HCT116 (cell line): ENCODE data around the gene IL17C. TPM values are rescaled to one million over a fixed set of nuclear protein-coding genes. Genes with fewer than 3 reads are reported as not detected.

Experiments
- ATAC-seq: fragments of 200-7000 bp; cut with Tn5 transposase; 2 replicates; pipeline ENCODE4 v1.9.1; 2020; ENCODE audit warnings: mild to moderate bottlenecking, moderate library complexity
- BruUV-seq: library from RNA; stranded (reverse); fragments of 400-500 nt; replicated peaks from 2 replicates; lab custom pipeline; 2021; lab: Mats Ljungman, UMichigan
- CTCF ChIA-PET: fragments of 300-600 bp; sonication (Branson Sonifier 250); formaldehyde crosslinking; loops from one replicate; lab custom pipeline; 2021; ENCODE audit warnings: antibody characterized with exemption; lab: Charles Lee
- POLR2A ChIA-PET: fragments of 300-600, 350-600 bp; sonication (Branson Sonifier 250); formaldehyde crosslinking; loops from one replicate; lab custom pipeline; 2021; ENCODE audit warnings: antibody characterized with exemption; lab: Charles Lee
- RAD21 ChIA-PET, 2 experiments: fragments of 300-600 bp; sonication (Branson Sonifier 250); formaldehyde crosslinking; loops; one replicate each; lab custom pipeline; 2023; ENCODE audit warnings: low total read pairs in 2 of 2; ENCODE audit not compliant: uncharacterized antibody in 2 of 2, unreplicated experiment in 2 of 2, low non-redundant PET in 1 of 2; lab: Charles Lee
- DNase-seq: peaks from one replicate; pipeline ENCODE4 v3.0.0-alpha.2; 2010; ENCODE audit warnings: low read depth, low spot score
- H2AFZ ChIP-seq: fragments of 200-600 bp; shearing (Covaris generic), sonication (generic); 2 replicates; pipeline ENCODE4 v1.6.1; 2017; ENCODE audit warnings: low read depth, mixed run types, mixed read lengths, antibody characterized with exemption, low read length; ENCODE audit not compliant: poor library complexity, severe bottlenecking
- H3K27ac ChIP-seq: 2 replicates; pipeline ENCODE4 v1.5.1; 2012; ENCODE audit warnings: low read depth, low read length
- H3K27me3 ChIP-seq: fragments of 200-600 bp; sonication (generic); 2 replicates; pipeline ENCODE4 v1.6.1; 2016; ENCODE audit warnings: mixed run types, low read length, mixed read lengths; ENCODE audit not compliant: insufficient read depth
- H3K36me3 ChIP-seq, 2 experiments: fragments of 200-500 bp in 1 of 2; fragments of 200-600 bp in 1 of 2; sonication (Bioruptor generic) in 1 of 2; sonication (generic) in 1 of 2; 2 replicates each; pipeline versions ENCODE4 v1.5.1 to v1.6.1; 2014 to 2016; ENCODE audit warnings: low read length in 2 of 2, inconsistent platforms in 1 of 2, mixed read lengths in 1 of 2, mixed run types in 1 of 2; ENCODE audit not compliant: insufficient read depth in 2 of 2, control insufficient read depth in 1 of 2
- H3K4me1 ChIP-seq, 2 experiments: fragments of 200-600 bp in 1 of 2; sonication (generic) in 1 of 2; 2 replicates each; pipeline versions ENCODE4 v1.5.1 to v1.6.1; 2012 to 2017; ENCODE audit warnings: low read length in 2 of 2, inconsistent platforms in 1 of 2, mild to moderate bottlenecking in 1 of 2, mixed read lengths in 1 of 2, mixed run types in 1 of 2, moderate library complexity in 1 of 2; ENCODE audit not compliant: insufficient read depth in 2 of 2, control insufficient read depth in 1 of 2
- H3K4me2 ChIP-seq: fragments of 200-600 bp; sonication (generic); 2 replicates; pipeline ENCODE4 v1.6.1; 2017; ENCODE audit warnings: mixed run types, low read length, mixed read lengths
- H3K4me3 ChIP-seq, 2 experiments: fragments of 200-600 bp in 1 of 2; sonication (generic) in 1 of 2; replicated peaks in 1 of 2; 2 replicates each; pipeline ENCODE4 v1.5.1; 2011 to 2016; ENCODE audit warnings: low read length in 2 of 2, control low read depth in 1 of 2, low read depth in 1 of 2, mild to moderate bottlenecking in 1 of 2, mixed read lengths in 1 of 2, mixed run types in 1 of 2
- H3K79me2 ChIP-seq: fragments of 200-600 bp; sonication (generic); 2 replicates; pipeline ENCODE4 v1.6.1; 2017; ENCODE audit warnings: mild to moderate bottlenecking, mixed run types, low read length, moderate library complexity, mixed read lengths; ENCODE audit not compliant: insufficient read depth
- H3K9ac ChIP-seq: fragments of 200-600 bp; sonication (generic); 2 replicates; pipeline ENCODE4 v1.6.1; 2016; ENCODE audit warnings: low read length, mixed read lengths
- H3K9me2 ChIP-seq: fragments of 200-600 bp; sonication (generic), shearing (Covaris generic); 2 replicates; pipeline ENCODE4 v1.6.1; 2017; ENCODE audit warnings: mixed run types, mild to moderate bottlenecking, moderate library complexity; ENCODE audit not compliant: insufficient read depth
- H3K9me3 ChIP-seq, 2 experiments: fragments of 200-500 bp in 1 of 2; fragments of 200-600 bp in 1 of 2; sonication (Bioruptor generic) in 1 of 2; sonication (generic) in 1 of 2; 2 replicates each; pipeline ENCODE4 v1.6.1; 2014 to 2017; ENCODE audit warnings: low read length in 2 of 2, mixed read lengths in 2 of 2, inconsistent platforms in 1 of 2, low read depth in 1 of 2, mild to moderate bottlenecking in 1 of 2, mixed run types in 1 of 2, moderate library complexity in 1 of 2; ENCODE audit not compliant: control insufficient read depth in 1 of 2, insufficient read depth in 1 of 2
- H4K20me1 ChIP-seq: fragments of 200-600 bp; sonication (generic), shearing (Covaris generic); 2 replicates; pipeline ENCODE4 v1.6.1; 2017; ENCODE audit warnings: mixed run types, mild to moderate bottlenecking, moderate library complexity; ENCODE audit not compliant: insufficient read depth
- CBX3 ChIP-seq: IDR thresholded peaks from 2 replicates; pipeline ENCODE4 v1.6.1; 2012; ENCODE audit warnings: low read depth
- CEBPB ChIP-seq: IDR thresholded peaks from 2 replicates; pipeline ENCODE4 v1.6.1; 2012; ENCODE audit warnings: low read depth
- EGR1 ChIP-seq: IDR thresholded peaks from 2 replicates; pipeline ENCODE4 v1.6.1; 2012; ENCODE audit warnings: low read depth
- EZH2 ChIP-seq: fragments of 200-600 bp; sonication (generic); IDR thresholded peaks from 2 replicates; pipeline ENCODE4 v1.6.1; 2017; ENCODE audit warnings: antibody characterized with exemption, mixed run types
- EZH2phosphoT487 ChIP-seq: fragments of 200-600 bp; IDR thresholded peaks from 2 replicates; pipeline ENCODE4 v1.6.1; 2018; ENCODE audit warnings: antibody characterized with exemption, borderline replicate concordance
- FOSL1 ChIP-seq: IDR thresholded peaks from 2 replicates; pipeline ENCODE4 v1.6.1; 2012; ENCODE audit warnings: low read depth
- JUND ChIP-seq: IDR thresholded peaks from 2 replicates; pipeline ENCODE4 v1.6.1; 2012
- POLR2AphosphoS5 ChIP-seq: IDR thresholded peaks from 2 replicates; pipeline ENCODE4 v1.6.1; 2011; ENCODE audit warnings: mild to moderate bottlenecking, low read depth, low read length, moderate library complexity
- RAD21 ChIP-seq: IDR thresholded peaks from 2 replicates; pipeline ENCODE4 v1.6.1; 2012; ENCODE audit warnings: low read depth, mild to moderate bottlenecking
- SRF ChIP-seq: IDR thresholded peaks from 2 replicates; pipeline ENCODE4 v1.6.1; 2012; ENCODE audit warnings: low read depth
- YY1 ChIP-seq: IDR thresholded peaks from 2 replicates; pipeline ENCODE4 v1.6.1; 2011; ENCODE audit warnings: low read length, low read depth, moderate library complexity, mild to moderate bottlenecking; ENCODE audit not compliant: insufficient replicate concordance; ENCODE audit errors: extremely low read depth
- ZFX ChIP-seq: fragments of 450-650 bp; IDR thresholded peaks from 2 replicates; pipeline ENCODE4 v1.6.1; 2017
- ZNF274 ChIP-seq: fragments of 200-500 bp; sonication (Bioruptor generic); IDR thresholded peaks from 2 replicates; pipeline ENCODE4 v1.6.1; 2014; ENCODE audit warnings: mild to moderate bottlenecking, low read depth, low read length, inconsistent platforms
- intact Hi-C: fragments of 100-400 bp; cut with micrococcal nuclease; formaldehyde crosslinking; loops from 2 replicates; pipeline ENCODE4 v1.10.0; 2022
- total RNA-seq: library from RNA; stranded (reverse); gene quantifications from one replicate; pipeline ENCODE4 v1.2.1, GENCODE V29; 2021; ENCODE audit not compliant: unreplicated experiment
- TF ChIP-seq, protein P1 (sequence below): IDR thresholded peaks from 2 replicates; pipeline ENCODE4 v1.6.1; 2012; ENCODE audit warnings: low read depth

IL17C gene
- total RNA-seq, 1 experiment from 2014 or later = not detected

DNA sequence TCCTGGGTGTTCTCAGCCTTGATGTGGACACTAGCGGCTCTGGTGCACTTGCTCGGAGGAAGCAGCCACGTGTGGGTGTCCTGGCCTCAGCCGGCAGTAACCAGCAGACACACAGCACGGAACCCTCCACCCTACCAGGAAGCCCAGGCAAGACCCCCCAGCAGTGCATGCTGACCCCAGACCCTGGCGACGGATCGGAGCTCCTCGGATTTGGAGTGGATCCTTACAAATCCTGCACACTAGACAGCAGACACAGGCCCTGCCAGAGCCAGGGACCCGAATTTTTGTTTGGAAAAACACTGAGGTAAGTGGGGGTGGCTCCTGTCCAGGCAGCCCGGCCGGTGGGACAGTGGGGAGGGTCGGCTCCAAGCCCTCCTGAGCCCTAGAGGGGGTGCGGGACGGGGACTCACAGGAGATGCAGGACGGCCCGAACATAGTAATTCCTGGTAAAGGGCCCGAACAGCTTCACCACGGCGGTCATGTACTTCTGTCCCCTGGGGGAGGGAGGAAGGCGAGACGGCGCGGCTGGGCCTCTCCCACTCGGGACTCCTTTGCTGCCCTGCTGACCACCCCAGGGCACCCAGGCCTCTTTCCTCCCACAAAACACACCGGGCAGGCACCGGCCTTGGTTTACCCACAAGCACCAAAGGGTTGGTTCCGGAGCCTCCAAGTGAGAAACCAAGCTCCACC is 8.1 kb downstream of the IL17C start:
- no peak for ATAC-seq
- no peak for TF ChIP-seq YY1
- no peak for TF ChIP-seq ZNF274
- TF ChIP-seq ZFX = no peak
- no peak for TF ChIP-seq FOSL1
- no peak for TF ChIP-seq EZH2
- TF ChIP-seq CBX3 = no peak
- TF ChIP-seq CEBPB = no peak
- no peak for TF ChIP-seq JUND
- no peak for TF ChIP-seq SRF
- TF ChIP-seq POLR2AphosphoS5 = no peak
- TF ChIP-seq EZH2phosphoT487 = no peak
- no peak for TF ChIP-seq RAD21
- no peak for TF ChIP-seq EGR1
- TF ChIP-seq, protein P1, sequence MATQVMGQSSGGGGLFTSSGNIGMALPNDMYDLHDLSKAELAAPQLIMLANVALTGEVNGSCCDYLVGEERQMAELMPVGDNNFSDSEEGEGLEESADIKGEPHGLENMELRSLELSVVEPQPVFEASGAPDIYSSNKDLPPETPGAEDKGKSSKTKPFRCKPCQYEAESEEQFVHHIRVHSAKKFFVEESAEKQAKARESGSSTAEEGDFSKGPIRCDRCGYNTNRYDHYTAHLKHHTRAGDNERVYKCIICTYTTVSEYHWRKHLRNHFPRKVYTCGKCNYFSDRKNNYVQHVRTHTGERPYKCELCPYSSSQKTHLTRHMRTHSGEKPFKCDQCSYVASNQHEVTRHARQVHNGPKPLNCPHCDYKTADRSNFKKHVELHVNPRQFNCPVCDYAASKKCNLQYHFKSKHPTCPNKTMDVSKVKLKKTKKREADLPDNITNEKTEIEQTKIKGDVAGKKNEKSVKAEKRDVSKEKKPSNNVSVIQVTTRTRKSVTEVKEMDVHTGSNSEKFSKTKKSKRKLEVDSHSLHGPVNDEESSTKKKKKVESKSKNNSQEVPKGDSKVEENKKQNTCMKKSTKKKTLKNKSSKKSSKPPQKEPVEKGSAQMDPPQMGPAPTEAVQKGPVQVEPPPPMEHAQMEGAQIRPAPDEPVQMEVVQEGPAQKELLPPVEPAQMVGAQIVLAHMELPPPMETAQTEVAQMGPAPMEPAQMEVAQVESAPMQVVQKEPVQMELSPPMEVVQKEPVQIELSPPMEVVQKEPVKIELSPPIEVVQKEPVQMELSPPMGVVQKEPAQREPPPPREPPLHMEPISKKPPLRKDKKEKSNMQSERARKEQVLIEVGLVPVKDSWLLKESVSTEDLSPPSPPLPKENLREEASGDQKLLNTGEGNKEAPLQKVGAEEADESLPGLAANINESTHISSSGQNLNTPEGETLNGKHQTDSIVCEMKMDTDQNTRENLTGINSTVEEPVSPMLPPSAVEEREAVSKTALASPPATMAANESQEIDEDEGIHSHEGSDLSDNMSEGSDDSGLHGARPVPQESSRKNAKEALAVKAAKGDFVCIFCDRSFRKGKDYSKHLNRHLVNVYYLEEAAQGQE = no peak
- TF ChIP-seq, all 23 proteins: peak for 0
- H3K9me3 ChIP-seq = no peaks in the 10 kb centered on the region
- POLR2A ChIA-PET = no interaction called here
- DNase-seq = no peak
- BruUV-seq = no TSS peak
- RAD21 ChIA-PET = no interaction called here
- 0 out of 2 replicates have a peak overlapping the region, but pooled peaks have one; percentile 7 for H3K27ac ChIP-seq
- peaks cover 36% of the 10 kb centered on the region for H3K79me2 ChIP-seq
- H3K36me3 ChIP-seq = peaks cover 6 to 10% of the 10 kb centered on the region in 2 experiments; a peak in 2 of 4 replicates
- H2AFZ ChIP-seq = no peak overlapping the region
- peaks cover 7 to 22% of the 10 kb centered on the region in 2 experiments for H3K4me1 ChIP-seq
- CTCF ChIA-PET = no interaction called here
- H3K9ac ChIP-seq = no peak overlapping the region
- no peaks in the 10 kb centered on the region for H3K27me3 ChIP-seq
- intact Hi-C loops = no loop called here
- no peak overlapping the region for H3K4me2 ChIP-seq
- no peaks in the 10 kb centered on the region for H4K20me1 ChIP-seq
- H3K4me3 ChIP-seq = no peak overlapping the region
- H3K9me2 ChIP-seq = no peaks in the 10 kb centered on the region
